ENCODE results near the gene DPP3.

DPP3 gene

DNA sequence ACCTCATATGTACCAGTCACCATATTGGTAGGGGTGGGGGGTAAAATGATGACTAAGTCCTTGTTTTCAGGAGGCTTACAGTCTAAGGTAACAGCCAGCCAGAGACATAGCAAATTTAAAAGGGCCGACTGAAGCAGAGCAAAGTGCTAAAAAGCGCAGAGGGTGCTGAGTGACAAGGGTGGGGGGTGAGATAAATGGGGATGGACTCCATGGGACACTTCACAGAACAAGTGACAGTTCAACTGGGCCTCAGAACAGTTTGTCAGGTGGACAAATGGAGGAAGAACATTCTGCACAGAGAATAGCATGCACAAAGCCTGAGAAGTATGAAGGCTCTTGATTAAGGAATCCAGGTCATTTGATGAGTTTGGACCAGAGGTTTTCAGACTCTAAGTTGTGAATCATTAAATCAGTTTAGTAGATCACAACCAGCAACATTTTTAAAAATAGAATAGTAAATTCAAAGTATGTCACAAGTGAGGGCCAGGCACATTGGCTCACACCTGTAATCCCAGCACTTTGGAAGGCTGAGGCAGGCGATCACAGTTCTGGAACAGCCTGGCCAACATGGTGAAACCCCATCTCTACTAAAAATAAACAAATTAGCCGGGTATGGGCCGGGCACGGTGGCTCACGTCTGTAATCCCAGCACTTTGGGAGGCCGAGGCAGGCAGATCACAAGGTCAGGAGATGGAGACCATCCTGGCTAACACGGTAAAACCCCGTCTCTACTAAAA is 44.2 kb downstream of the DPP3 start:
- Histone ChIP-seq H3K27me3 (ENCODE audit: insufficient read depth, poor library complexity, severe bottlenecking) (no peaks in the 10 kb centered on the region), H3K4me3 (replicated peaks; ENCODE audit: insufficient read depth, low read length) (no peak overlapping the region), H3K27ac (replicated peaks) (no peak overlapping the region)
- no peak for DNase-seq (ENCODE audit: low read depth in 1 of 2, low spot score in 1 of 2)
- TF ChIP-seq POLR2AphosphoS5 (IDR thresholded peaks at IDR 0.05; ENCODE audit: low read depth) (no peak), CTCF (IDR thresholded peaks at IDR 0.05; ENCODE audit: insufficient read depth, low read length) (no peak), GABPA (IDR thresholded peaks at IDR 0.05; ENCODE audit: low read depth) (no peak), SPI1 (IDR thresholded peaks at IDR 0.05; ENCODE audit: borderline replicate concordance, low read depth) (no peak)
- TF ChIP-seq, protein P1, sequence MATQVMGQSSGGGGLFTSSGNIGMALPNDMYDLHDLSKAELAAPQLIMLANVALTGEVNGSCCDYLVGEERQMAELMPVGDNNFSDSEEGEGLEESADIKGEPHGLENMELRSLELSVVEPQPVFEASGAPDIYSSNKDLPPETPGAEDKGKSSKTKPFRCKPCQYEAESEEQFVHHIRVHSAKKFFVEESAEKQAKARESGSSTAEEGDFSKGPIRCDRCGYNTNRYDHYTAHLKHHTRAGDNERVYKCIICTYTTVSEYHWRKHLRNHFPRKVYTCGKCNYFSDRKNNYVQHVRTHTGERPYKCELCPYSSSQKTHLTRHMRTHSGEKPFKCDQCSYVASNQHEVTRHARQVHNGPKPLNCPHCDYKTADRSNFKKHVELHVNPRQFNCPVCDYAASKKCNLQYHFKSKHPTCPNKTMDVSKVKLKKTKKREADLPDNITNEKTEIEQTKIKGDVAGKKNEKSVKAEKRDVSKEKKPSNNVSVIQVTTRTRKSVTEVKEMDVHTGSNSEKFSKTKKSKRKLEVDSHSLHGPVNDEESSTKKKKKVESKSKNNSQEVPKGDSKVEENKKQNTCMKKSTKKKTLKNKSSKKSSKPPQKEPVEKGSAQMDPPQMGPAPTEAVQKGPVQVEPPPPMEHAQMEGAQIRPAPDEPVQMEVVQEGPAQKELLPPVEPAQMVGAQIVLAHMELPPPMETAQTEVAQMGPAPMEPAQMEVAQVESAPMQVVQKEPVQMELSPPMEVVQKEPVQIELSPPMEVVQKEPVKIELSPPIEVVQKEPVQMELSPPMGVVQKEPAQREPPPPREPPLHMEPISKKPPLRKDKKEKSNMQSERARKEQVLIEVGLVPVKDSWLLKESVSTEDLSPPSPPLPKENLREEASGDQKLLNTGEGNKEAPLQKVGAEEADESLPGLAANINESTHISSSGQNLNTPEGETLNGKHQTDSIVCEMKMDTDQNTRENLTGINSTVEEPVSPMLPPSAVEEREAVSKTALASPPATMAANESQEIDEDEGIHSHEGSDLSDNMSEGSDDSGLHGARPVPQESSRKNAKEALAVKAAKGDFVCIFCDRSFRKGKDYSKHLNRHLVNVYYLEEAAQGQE (IDR thresholded peaks at IDR 0.05; ENCODE audit: insufficient replicate concordance, low read depth): no peak

DNA sequence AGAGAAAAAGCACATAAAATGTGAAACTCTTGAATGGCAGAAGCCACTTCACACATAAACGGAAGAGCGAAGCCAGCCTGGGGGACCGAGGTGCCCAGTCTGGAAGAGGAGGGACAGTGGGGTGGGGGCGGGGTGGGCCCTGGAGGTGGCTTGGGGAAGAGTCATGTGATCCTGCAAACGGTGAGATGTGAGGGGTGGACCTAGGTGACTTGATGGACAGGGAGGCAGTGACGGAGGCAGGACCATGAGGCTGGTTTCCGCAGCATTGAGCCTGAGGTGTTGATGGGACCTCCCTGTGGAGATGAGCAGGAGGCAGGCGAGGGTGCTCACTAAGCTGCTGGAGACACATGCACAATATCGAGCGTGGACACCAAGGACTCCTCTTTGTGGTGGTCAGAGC is 48.8 kb downstream of the DPP3 start:
- no peak for DNase-seq (ENCODE audit: low read depth in 1 of 2, low spot score in 1 of 2)
- TF ChIP-seq, protein P1 (IDR thresholded peaks at IDR 0.05; ENCODE audit: insufficient replicate concordance, low read depth): no peak
- TF ChIP-seq CTCF (IDR thresholded peaks at IDR 0.05; ENCODE audit: insufficient read depth, low read length) (no peak), POLR2AphosphoS5 (IDR thresholded peaks at IDR 0.05; ENCODE audit: low read depth) (no peak), GABPA (IDR thresholded peaks at IDR 0.05; ENCODE audit: low read depth) (no peak), SPI1 (IDR thresholded peaks at IDR 0.05; ENCODE audit: borderline replicate concordance, low read depth) (no peak)
- Histone ChIP-seq H3K27ac (replicated peaks) (no peak overlapping the region), H3K27me3 (ENCODE audit: insufficient read depth, poor library complexity, severe bottlenecking) (no peaks in the 10 kb centered on the region), H3K4me3 (replicated peaks; ENCODE audit: insufficient read depth, low read length) (no peak overlapping the region)

GRCh38 chr11:66529655-66530054 is 49.4 kb downstream of the DPP3 start:
- DNase-seq (ENCODE audit: low read depth in 1 of 2, low spot score in 1 of 2): no peak
- Histone ChIP-seq H3K4me3 (replicated peaks; ENCODE audit: insufficient read depth, low read length) (no peak overlapping the region), H3K27ac (replicated peaks) (no peak overlapping the region), H3K27me3 (ENCODE audit: insufficient read depth, poor library complexity, severe bottlenecking) (no peaks in the 10 kb centered on the region)
- TF ChIP-seq POLR2AphosphoS5 (IDR thresholded peaks at IDR 0.05; ENCODE audit: low read depth) (no peak), CTCF (IDR thresholded peaks at IDR 0.05; ENCODE audit: insufficient read depth, low read length) (no peak), SPI1 (IDR thresholded peaks at IDR 0.05; ENCODE audit: borderline replicate concordance, low read depth) (no peak), GABPA (IDR thresholded peaks at IDR 0.05; ENCODE audit: low read depth) (no peak)
- TF ChIP-seq, protein P1 (IDR thresholded peaks at IDR 0.05; ENCODE audit: insufficient replicate concordance, low read depth): no peak

Measured in HL-60 (cell line).